Measurements from ENCODE around the gene PLEKHG5.

PLEKHG5 gene

DNA sequence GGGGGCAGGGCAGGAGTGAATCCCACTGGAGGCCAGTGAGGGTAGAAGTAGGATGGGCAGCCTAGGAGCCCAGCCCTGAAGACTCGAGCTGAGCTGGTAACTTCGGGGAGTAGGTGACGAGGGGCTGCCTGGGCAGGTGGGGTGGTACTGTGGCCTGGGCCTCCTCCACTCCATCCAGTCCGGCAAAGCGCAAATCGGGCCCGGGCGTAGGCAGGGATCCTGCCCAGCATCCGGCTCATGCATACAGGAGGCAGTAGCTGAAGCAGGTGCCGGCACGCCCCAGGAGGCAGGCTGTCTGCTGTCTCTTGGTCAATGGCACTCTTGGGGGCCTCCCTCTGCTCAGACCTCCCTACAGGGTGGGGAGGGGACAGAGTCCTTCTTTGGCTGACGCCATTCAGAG lies 24.2 kb downstream of the PLEKHG5 start:
- Histone ChIP-seq H3K4me3 (ENCODE audit: low read length) (no peak overlapping the region), H3K4me2 (ENCODE audit: low read length) (no peak overlapping the region), H2AFZ (ENCODE audit: low read depth, low read length) (no peak overlapping the region), H3K4me1 (ENCODE audit: low read length) (no peaks in the 10 kb centered on the region), H3K36me3 (replicated peaks; ENCODE audit: low read depth, low read length) (no peaks in the 10 kb centered on the region), H3K9ac (ENCODE audit: low read length) (no peak overlapping the region), H3K9me3 (ENCODE audit: insufficient read depth, low read length) (no peaks in the 10 kb centered on the region), H4K20me1 (ENCODE audit: insufficient read depth, low read length) (no peaks in the 10 kb centered on the region), H3K27ac (ENCODE audit: low read length) (no peak overlapping the region), H3K27me3 (ENCODE audit: low read depth, low read length) (no peaks in the 10 kb centered on the region), H3K79me2 (ENCODE audit: low read length) (no peaks in the 10 kb centered on the region)
- TF ChIP-seq, protein P1, sequence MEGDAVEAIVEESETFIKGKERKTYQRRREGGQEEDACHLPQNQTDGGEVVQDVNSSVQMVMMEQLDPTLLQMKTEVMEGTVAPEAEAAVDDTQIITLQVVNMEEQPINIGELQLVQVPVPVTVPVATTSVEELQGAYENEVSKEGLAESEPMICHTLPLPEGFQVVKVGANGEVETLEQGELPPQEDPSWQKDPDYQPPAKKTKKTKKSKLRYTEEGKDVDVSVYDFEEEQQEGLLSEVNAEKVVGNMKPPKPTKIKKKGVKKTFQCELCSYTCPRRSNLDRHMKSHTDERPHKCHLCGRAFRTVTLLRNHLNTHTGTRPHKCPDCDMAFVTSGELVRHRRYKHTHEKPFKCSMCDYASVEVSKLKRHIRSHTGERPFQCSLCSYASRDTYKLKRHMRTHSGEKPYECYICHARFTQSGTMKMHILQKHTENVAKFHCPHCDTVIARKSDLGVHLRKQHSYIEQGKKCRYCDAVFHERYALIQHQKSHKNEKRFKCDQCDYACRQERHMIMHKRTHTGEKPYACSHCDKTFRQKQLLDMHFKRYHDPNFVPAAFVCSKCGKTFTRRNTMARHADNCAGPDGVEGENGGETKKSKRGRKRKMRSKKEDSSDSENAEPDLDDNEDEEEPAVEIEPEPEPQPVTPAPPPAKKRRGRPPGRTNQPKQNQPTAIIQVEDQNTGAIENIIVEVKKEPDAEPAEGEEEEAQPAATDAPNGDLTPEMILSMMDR (IDR thresholded peaks at IDR 0.05; ENCODE audit: low read depth, low read length), result no peak
- TF ChIP-seq EZH2phosphoT487 (IDR thresholded peaks at IDR 0.05; ENCODE audit: low read depth), result no peak

DNA sequence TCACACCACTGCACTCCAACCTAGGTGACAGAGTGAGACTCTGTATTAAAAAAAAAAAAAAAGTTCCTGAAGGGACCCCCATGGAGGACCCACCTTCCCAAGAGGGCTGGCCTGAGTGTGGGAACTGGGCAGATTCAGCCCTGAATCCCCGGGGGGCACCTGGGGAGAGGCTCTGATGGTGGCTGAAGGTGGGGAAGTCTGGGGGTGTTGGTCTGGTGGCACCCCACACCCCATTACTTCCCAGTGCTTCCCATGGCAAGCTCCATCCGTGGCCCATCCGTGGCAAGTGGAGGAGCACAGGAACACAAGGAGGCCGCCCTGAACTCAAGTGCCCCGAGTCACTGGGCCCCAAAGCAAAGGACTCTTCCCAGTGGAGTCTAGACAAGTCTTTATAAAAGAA lies 24.7 kb downstream of the PLEKHG5 start:
- Histone ChIP-seq H2AFZ (ENCODE audit: low read depth, low read length) (no peak overlapping the region), H3K79me2 (ENCODE audit: low read length) (no peaks in the 10 kb centered on the region), H3K9ac (ENCODE audit: low read length) (no peak overlapping the region), H4K20me1 (ENCODE audit: insufficient read depth, low read length) (no peaks in the 10 kb centered on the region), H3K4me3 (ENCODE audit: low read length) (no peak overlapping the region), H3K9me3 (ENCODE audit: insufficient read depth, low read length) (no peaks in the 10 kb centered on the region), H3K36me3 (replicated peaks; ENCODE audit: low read depth, low read length) (no peaks in the 10 kb centered on the region), H3K4me1 (ENCODE audit: low read length) (no peaks in the 10 kb centered on the region), H3K27ac (ENCODE audit: low read length) (no peak overlapping the region), H3K4me2 (ENCODE audit: low read length) (no peak overlapping the region), H3K27me3 (ENCODE audit: low read depth, low read length) (no peaks in the 10 kb centered on the region)
- TF ChIP-seq, protein P1 (IDR thresholded peaks at IDR 0.05; ENCODE audit: low read depth, low read length), result no peak
- TF ChIP-seq EZH2phosphoT487 (IDR thresholded peaks at IDR 0.05; ENCODE audit: low read depth), result no peak

DNA sequence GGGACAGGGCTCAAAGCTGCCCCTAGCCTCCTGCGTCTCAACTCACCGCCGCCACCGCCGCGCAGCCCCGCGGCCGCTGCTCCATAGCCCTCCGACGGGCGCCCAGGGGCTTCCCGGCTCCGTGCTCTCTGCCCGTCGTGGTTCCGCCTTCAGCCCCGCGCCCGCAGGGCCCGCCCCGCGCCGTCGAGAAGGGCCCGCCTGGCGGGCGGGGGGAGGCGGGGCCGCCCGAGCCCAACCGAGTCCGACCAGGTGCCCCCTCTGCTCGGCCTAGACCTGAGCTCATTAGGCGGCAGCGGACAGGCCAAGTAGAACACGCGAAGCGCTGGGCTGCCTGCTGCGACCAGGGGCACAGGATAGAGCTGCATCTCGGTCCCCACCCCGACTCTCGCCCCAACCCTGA lies 25.4 kb downstream of the PLEKHG5 start, which contains the start of gene TNFRSF25:
Gene TNFRSF25 (minus strand): TSS at position 151 of the 400 bp plus-strand sequence. CDS start 66 bp downstream, at position 85.
- Histone ChIP-seq H3K4me1 (ENCODE audit: low read length) (no peaks in the 10 kb centered on the region), H3K4me3 (ENCODE audit: low read length) (no peak within 1 kb of the TSS), H3K9me3 (ENCODE audit: insufficient read depth, low read length) (no peaks in the 10 kb centered on the region), H4K20me1 (ENCODE audit: insufficient read depth, low read length) (no peaks in the 10 kb centered on the region), H3K4me2 (ENCODE audit: low read length) (no peak within 1 kb of the TSS), H3K36me3 (replicated peaks; ENCODE audit: low read depth, low read length) (no peaks in the 10 kb centered on the region), H3K9ac (ENCODE audit: low read length) (no peak within 1 kb of the TSS), H2AFZ (ENCODE audit: low read depth, low read length) (no peak within 1 kb of the TSS), H3K27me3 (ENCODE audit: low read depth, low read length) (no peaks in the 10 kb centered on the region), H3K27ac (ENCODE audit: low read length) (no peak within 1 kb of the TSS), H3K79me2 (ENCODE audit: low read length) (no peaks in the 10 kb centered on the region)
- TF ChIP-seq, protein P1 (IDR thresholded peaks at IDR 0.05; ENCODE audit: low read depth, low read length), result no peak

DNA sequence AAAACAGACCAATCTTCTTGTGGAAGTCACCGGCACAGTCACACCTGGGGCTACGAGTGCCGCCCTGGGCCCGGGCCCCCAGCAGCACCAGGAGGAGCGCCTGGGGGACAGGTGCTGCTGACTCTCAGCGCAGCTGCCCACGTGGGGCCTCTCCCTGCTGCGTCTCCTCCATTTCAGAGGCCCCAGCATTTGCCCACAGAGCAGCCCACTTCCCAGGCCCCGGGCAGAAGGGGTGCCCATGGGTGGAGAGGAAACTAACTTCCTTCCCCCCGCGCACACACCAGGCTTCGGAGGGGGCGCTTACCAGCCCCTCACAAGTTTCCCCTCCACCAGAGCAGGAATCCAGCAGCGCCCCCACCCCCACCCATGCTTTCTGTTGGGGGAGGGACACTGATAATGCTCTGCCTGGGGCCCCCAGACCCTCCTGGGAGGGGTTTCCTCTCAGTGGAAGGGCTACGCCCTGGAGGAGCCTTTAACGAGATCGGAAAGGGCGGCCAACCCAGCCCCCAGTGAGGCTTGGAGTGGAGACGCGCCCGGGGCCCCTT lies 25.9 kb downstream of the PLEKHG5 start:
- Histone ChIP-seq H3K4me1 (ENCODE audit: low read length) (0 out of 2 replicates have a peak, but pooled peaks cover 2% of the 10 kb centered on the region), H3K36me3 (replicated peaks; ENCODE audit: low read depth, low read length) (no peaks in the 10 kb centered on the region), H3K9me3 (ENCODE audit: insufficient read depth, low read length) (no peaks in the 10 kb centered on the region), H4K20me1 (ENCODE audit: insufficient read depth, low read length) (no peaks in the 10 kb centered on the region), H2AFZ (ENCODE audit: low read depth, low read length) (no peak overlapping the region), H3K4me3 (ENCODE audit: low read length) (no peak overlapping the region), H3K27ac (ENCODE audit: low read length) (no peak overlapping the region), H3K79me2 (ENCODE audit: low read length) (no peaks in the 10 kb centered on the region), H3K9ac (ENCODE audit: low read length) (no peak overlapping the region), H3K27me3 (ENCODE audit: low read depth, low read length) (no peaks in the 10 kb centered on the region), H3K4me2 (ENCODE audit: low read length) (no peak overlapping the region)
- TF ChIP-seq, protein P1 (IDR thresholded peaks at IDR 0.05; ENCODE audit: low read depth, low read length), result no peak
- TF ChIP-seq EZH2phosphoT487 (IDR thresholded peaks at IDR 0.05; ENCODE audit: low read depth), result no peak
